GM23338 (cell line): ENCODE data around the gene MYH10. TPM values are rescaled to one million over a fixed set of nuclear protein-coding genes. Genes with fewer than 3 reads are reported as not detected.
A peak's percentile ranks its signal among the peaks of the same experiment; 100 is the strongest.

Source experiments
- ATAC-seq: fragments of 200-7000 bp; cut with Tn5 transposase; 3 replicates; pipeline ENCODE4 v1.9.1; 2020
- DNase-seq: peaks from one replicate; pipeline ENCODE4 v3.0.0-alpha.2; 2015; ENCODE audit warnings: low spot score
- H2AFZ ChIP-seq: fragments of 200-600 bp; sonication (generic); 2 replicates; pipeline ENCODE4 v1.8.0; 2016; ENCODE audit warnings: antibody characterized with exemption, mild to moderate bottlenecking, moderate library complexity
- H3F3A ChIP-seq: fragments of 200-600 bp; sonication (generic); replicated peaks from 2 replicates; pipeline ENCODE4 v1.8.0; 2017; ENCODE audit warnings: antibody characterized with exemption, mixed run types, low read depth
- H3K27ac ChIP-seq: fragments of 200-600 bp; sonication (generic); 2 replicates; pipeline ENCODE4 v1.6.1; 2016; ENCODE audit warnings: low read depth
- H3K27me3 ChIP-seq: fragments of 200-600 bp; sonication (generic); 2 replicates; pipeline ENCODE4 v1.8.0; 2016; ENCODE audit warnings: mild to moderate bottlenecking, mixed run types, moderate library complexity; ENCODE audit not compliant: insufficient read depth
- H3K36me3 ChIP-seq: fragments of 200-600 bp; sonication (generic); 2 replicates; pipeline ENCODE4 v1.8.0; 2016; ENCODE audit warnings: mild to moderate bottlenecking; ENCODE audit not compliant: insufficient read depth
- H3K4me1 ChIP-seq: fragments of 200-600 bp; sonication (generic); 2 replicates; pipeline ENCODE4 v1.8.0; 2016; ENCODE audit warnings: mild to moderate bottlenecking, moderate library complexity; ENCODE audit not compliant: insufficient read depth
- H3K4me2 ChIP-seq: fragments of 200-600 bp; sonication (generic); 2 replicates; pipeline ENCODE4 v1.7.1; 2017; ENCODE audit warnings: mixed run types
- H3K4me3 ChIP-seq: fragments of 200-600 bp; sonication (generic); 2 replicates; pipeline ENCODE4 v1.6.1; 2016; ENCODE audit warnings: mixed run types
- H3K79me2 ChIP-seq: fragments of 200-600 bp; sonication (generic); replicated peaks from 2 replicates; pipeline ENCODE4 v1.8.0; 2017; ENCODE audit warnings: mild to moderate bottlenecking; ENCODE audit not compliant: insufficient read depth
- H3K9me2 ChIP-seq: fragments of 200-600 bp; sonication (generic); 2 replicates; pipeline ENCODE4 v1.8.0; 2017; ENCODE audit not compliant: insufficient read depth
- H4K20me1 ChIP-seq: fragments of 200-600 bp; sonication (generic); replicated peaks from 2 replicates; pipeline ENCODE4 v1.8.0; 2017; ENCODE audit warnings: mild to moderate bottlenecking; ENCODE audit not compliant: insufficient read depth
- H3K27ac Mint-ChIP-seq: 2 replicates; pipeline ENCODE4 v1.8.0; 2020; ENCODE audit warnings: inconsistent platforms, mild to moderate bottlenecking, moderate library complexity, mixed read lengths
- H3K27me3 Mint-ChIP-seq: 3 replicates; pipeline ENCODE4 v1.8.0; 2022; ENCODE audit warnings: low read depth, mild to moderate bottlenecking, moderate library complexity, mixed read lengths, inconsistent platforms; ENCODE audit not compliant: insufficient read depth, poor library complexity
- H3K36me3 Mint-ChIP-seq: 3 replicates; pipeline ENCODE4 v1.8.0; 2021; ENCODE audit warnings: low read depth, mild to moderate bottlenecking, inconsistent platforms, moderate library complexity, mixed read lengths
- H3K4me1 Mint-ChIP-seq: 3 replicates; pipeline ENCODE4 v1.8.0; 2020; ENCODE audit warnings: mild to moderate bottlenecking, inconsistent platforms, mixed read lengths
- H3K4me3 Mint-ChIP-seq: 3 replicates; pipeline ENCODE4 v1.8.0; 2021; ENCODE audit warnings: moderate library complexity, mild to moderate bottlenecking, inconsistent platforms, mixed read lengths
- H3K9me3 Mint-ChIP-seq: 3 replicates; pipeline ENCODE4 v1.8.0; 2020; ENCODE audit warnings: moderate library complexity, mild to moderate bottlenecking, inconsistent platforms, mixed read lengths
- CREB1 ChIP-seq: fragments of 250-450 bp; sonication (Bioruptor Pico); IDR thresholded peaks from 2 replicates; pipeline ENCODE4 v1.5.0; 2020; ENCODE audit warnings: low read depth, mild to moderate bottlenecking, moderate library complexity
- EZH2phosphoT487 ChIP-seq: fragments of 200-600 bp; sonication (generic); IDR thresholded peaks from one replicate; pipeline ENCODE4 v1.8.1; 2018; ENCODE audit warnings: antibody characterized with exemption; ENCODE audit not compliant: unreplicated experiment
- POLR2AphosphoS5 ChIP-seq: IDR thresholded peaks from 2 replicates; pipeline ENCODE4 v1.6.1; 2016; ENCODE audit warnings: antibody characterized with exemption, low read depth
- STAT1 ChIP-seq: IDR thresholded peaks from one replicate; pipeline ENCODE4 v1.6.1; 2016; ENCODE audit warnings: antibody characterized with exemption; ENCODE audit not compliant: unreplicated experiment
- ZNF331 ChIP-seq: fragments of 250-450 bp; sonication (Bioruptor Pico); IDR thresholded peaks from 2 replicates; pipeline ENCODE4 v1.5.0; 2020; ENCODE audit warnings: low read depth, mild to moderate bottlenecking, moderate library complexity
- polyA plus RNA-seq: library from polyadenylated mRNA; unstranded; fragments of >200 nt; fragmentation: Nextera tagmentation; extraction: Ambion mirVana; gene quantifications from 2 replicates; pipeline ENCODE4 v1.2.1, GENCODE V29; 2016
- total RNA-seq: library from RNA; depleted of rRNA; stranded (reverse); fragments of >200 nt; shearing (Covaris generic); gene quantifications from 2 replicates; pipeline ENCODE4 v1.2.3, GENCODE V29; 2014
- TF ChIP-seq, protein P1 (sequence below), 2 experiments: fragments of 200-600 bp in 1 of 2; sonication (generic) in 1 of 2; conservative IDR thresholded peaks; 2 replicates each; pipeline versions ENCODE4 v1.5.1 to v1.6.1; 2016 to 2017; ENCODE audit warnings: antibody characterized with exemption in 2 of 2, low read depth in 2 of 2, mild to moderate bottlenecking in 2 of 2, moderate library complexity in 1 of 2
- TF ChIP-seq, protein P2 (sequence below): IDR thresholded peaks from one replicate; pipeline ENCODE4 v1.6.1; 2018; ENCODE audit warnings: antibody characterized with exemption; ENCODE audit not compliant: unreplicated experiment
- TF ChIP-seq, protein P3 (sequence below): fragments of 250-450 bp; sonication (Bioruptor Pico); IDR thresholded peaks from 2 replicates; pipeline ENCODE4 v1.5.0; 2020; ENCODE audit warnings: mild to moderate bottlenecking, moderate library complexity

Gene MYH10
- total and polyA plus RNA-seq, 2 experiments from 2014 or later, result 89.5 to 230 TPM

DNA sequence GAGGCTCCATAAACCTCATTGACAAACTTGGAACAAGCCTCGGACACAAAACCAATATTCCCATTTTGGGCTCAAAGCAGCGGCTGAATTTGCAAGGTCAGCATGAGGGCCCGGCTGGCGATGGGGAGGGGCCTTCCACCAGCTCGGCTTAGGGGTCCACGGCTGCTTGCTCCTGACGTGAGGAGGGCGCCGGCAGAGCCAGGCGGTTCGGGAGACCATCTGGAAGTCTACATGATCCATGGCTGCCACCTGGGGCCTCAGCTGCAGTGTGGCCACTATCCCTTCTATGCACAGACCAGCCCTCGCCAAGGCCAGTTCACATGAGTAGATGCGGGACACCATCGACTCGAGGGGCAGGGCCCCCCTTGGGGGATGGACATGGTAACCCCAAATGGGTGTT, 155.7 kb downstream of the MYH10 start:
- Histone ChIP-seq H3K4me3 (no peak overlapping the region), H3K9me2 (no peaks in the 10 kb centered on the region), H2AFZ (no peak overlapping the region), H3K79me2 (no peaks in the 10 kb centered on the region), H3K4me1 (no peaks in the 10 kb centered on the region), H3K27ac (no peak overlapping the region; the same call in 1 of the 2 replicates), H3K27me3 (no peaks in the 10 kb centered on the region), H3K36me3 (peaks cover 43% of the 10 kb centered on the region), H4K20me1 (peaks cover 5% of the 10 kb centered on the region), H3F3A (peaks cover 28% of the 10 kb centered on the region; the same call in 1 of the 2 replicates), H3K4me2 (no peak overlapping the region)
- no peak overlapping the region for H3K27ac Mint-ChIP-seq
- H3K4me3 Mint-ChIP-seq, result no peak overlapping the region
- no peaks in the 10 kb centered on the region for H3K4me1 Mint-ChIP-seq
- DNase-seq (no peak), ATAC-seq (no peak)
- no peaks in the 10 kb centered on the region; the same call in 2 of the 3 replicates for H3K9me3 Mint-ChIP-seq
- peaks cover 12% of the 10 kb centered on the region for H3K27me3 Mint-ChIP-seq
- peaks cover 72% of the 10 kb centered on the region for H3K36me3 Mint-ChIP-seq
- no peak for TF ChIP-seq EZH2phosphoT487
- no peak for TF ChIP-seq ZNF331
- TF ChIP-seq STAT1, result no peak
- TF ChIP-seq, protein P1, sequence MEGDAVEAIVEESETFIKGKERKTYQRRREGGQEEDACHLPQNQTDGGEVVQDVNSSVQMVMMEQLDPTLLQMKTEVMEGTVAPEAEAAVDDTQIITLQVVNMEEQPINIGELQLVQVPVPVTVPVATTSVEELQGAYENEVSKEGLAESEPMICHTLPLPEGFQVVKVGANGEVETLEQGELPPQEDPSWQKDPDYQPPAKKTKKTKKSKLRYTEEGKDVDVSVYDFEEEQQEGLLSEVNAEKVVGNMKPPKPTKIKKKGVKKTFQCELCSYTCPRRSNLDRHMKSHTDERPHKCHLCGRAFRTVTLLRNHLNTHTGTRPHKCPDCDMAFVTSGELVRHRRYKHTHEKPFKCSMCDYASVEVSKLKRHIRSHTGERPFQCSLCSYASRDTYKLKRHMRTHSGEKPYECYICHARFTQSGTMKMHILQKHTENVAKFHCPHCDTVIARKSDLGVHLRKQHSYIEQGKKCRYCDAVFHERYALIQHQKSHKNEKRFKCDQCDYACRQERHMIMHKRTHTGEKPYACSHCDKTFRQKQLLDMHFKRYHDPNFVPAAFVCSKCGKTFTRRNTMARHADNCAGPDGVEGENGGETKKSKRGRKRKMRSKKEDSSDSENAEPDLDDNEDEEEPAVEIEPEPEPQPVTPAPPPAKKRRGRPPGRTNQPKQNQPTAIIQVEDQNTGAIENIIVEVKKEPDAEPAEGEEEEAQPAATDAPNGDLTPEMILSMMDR (conservative IDR thresholded peaks at IDR 0.05; ENCODE audit: low read depth in 2 of 2), result no peak
- 0 out of 2 replicates have a peak, but pooled peaks have one; percentile 10 for TF ChIP-seq POLR2AphosphoS5
- TF ChIP-seq, protein P2, sequence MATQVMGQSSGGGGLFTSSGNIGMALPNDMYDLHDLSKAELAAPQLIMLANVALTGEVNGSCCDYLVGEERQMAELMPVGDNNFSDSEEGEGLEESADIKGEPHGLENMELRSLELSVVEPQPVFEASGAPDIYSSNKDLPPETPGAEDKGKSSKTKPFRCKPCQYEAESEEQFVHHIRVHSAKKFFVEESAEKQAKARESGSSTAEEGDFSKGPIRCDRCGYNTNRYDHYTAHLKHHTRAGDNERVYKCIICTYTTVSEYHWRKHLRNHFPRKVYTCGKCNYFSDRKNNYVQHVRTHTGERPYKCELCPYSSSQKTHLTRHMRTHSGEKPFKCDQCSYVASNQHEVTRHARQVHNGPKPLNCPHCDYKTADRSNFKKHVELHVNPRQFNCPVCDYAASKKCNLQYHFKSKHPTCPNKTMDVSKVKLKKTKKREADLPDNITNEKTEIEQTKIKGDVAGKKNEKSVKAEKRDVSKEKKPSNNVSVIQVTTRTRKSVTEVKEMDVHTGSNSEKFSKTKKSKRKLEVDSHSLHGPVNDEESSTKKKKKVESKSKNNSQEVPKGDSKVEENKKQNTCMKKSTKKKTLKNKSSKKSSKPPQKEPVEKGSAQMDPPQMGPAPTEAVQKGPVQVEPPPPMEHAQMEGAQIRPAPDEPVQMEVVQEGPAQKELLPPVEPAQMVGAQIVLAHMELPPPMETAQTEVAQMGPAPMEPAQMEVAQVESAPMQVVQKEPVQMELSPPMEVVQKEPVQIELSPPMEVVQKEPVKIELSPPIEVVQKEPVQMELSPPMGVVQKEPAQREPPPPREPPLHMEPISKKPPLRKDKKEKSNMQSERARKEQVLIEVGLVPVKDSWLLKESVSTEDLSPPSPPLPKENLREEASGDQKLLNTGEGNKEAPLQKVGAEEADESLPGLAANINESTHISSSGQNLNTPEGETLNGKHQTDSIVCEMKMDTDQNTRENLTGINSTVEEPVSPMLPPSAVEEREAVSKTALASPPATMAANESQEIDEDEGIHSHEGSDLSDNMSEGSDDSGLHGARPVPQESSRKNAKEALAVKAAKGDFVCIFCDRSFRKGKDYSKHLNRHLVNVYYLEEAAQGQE, result no peak
- TF ChIP-seq, protein P3, sequence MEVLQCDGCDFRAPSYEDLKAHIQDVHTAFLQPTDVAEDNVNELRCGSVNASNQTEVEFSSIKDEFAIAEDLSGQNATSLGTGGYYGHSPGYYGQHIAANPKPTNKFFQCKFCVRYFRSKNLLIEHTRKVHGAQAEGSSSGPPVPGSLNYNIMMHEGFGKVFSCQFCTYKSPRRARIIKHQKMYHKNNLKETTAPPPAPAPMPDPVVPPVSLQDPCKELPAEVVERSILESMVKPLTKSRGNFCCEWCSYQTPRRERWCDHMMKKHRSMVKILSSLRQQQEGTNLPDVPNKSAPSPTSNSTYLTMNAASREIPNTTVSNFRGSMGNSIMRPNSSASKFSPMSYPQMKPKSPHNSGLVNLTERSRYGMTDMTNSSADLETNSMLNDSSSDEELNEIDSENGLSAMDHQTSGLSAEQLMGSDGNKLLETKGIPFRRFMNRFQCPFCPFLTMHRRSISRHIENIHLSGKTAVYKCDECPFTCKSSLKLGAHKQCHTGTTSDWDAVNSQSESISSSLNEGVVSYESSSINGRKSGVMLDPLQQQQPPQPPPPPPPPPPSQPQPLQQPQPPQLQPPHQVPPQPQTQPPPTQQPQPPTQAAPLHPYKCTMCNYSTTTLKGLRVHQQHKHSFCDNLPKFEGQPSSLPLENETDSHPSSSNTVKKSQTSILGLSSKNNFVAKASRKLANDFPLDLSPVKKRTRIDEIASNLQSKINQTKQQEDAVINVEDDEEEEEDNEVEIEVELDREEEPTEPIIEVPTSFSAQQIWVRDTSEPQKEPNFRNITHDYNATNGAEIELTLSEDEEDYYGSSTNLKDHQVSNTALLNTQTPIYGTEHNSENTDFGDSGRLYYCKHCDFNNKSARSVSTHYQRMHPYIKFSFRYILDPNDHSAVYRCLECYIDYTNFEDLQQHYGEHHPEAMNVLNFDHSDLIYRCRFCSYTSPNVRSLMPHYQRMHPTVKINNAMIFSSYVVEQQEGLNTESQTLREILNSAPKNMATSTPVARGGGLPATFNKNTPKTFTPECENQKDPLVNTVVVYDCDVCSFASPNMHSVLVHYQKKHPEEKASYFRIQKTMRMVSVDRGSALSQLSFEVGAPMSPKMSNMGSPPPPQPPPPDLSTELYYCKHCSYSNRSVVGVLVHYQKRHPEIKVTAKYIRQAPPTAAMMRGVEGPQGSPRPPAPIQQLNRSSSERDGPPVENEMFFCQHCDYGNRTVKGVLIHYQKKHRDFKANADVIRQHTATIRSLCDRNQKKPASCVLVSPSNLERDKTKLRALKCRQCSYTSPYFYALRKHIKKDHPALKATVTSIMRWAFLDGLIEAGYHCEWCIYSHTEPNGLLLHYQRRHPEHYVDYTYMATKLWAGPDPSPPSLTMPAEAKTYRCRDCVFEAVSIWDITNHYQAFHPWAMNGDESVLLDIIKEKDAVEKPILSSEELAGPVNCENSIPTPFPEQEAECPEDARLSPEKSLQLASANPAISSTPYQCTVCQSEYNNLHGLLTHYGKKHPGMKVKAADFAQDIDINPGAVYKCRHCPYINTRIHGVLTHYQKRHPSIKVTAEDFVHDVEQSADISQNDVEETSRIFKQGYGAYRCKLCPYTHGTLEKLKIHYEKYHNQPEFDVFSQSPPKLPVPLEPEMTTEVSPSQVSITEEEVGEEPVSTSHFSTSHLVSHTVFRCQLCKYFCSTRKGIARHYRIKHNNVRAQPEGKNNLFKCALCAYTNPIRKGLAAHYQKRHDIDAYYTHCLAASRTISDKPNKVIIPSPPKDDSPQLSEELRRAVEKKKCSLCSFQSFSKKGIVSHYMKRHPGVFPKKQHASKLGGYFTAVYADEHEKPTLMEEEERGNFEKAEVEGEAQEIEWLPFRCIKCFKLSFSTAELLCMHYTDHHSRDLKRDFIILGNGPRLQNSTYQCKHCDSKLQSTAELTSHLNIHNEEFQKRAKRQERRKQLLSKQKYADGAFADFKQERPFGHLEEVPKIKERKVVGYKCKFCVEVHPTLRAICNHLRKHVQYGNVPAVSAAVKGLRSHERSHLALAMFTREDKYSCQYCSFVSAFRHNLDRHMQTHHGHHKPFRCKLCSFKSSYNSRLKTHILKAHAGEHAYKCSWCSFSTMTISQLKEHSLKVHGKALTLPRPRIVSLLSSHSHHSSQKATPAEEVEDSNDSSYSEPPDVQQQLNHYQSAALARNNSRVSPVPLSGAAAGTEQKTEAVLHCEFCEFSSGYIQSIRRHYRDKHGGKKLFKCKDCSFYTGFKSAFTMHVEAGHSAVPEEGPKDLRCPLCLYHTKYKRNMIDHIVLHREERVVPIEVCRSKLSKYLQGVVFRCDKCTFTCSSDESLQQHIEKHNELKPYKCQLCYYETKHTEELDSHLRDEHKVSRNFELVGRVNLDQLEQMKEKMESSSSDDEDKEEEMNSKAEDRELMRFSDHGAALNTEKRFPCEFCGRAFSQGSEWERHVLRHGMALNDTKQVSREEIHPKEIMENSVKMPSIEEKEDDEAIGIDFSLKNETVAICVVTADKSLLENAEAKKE (CRISPR knock-in tag), result no peak
- TF ChIP-seq CREB1, result no peak
